K562 (cell line): Measurements from ENCODE around the gene CCDC106. TPM values are rescaled to one million over a fixed set of nuclear protein-coding genes. Genes with fewer than 3 reads are reported as not detected.

Source experiments
- ARID1B ChIP-seq: fragments of 450-650 bp; IDR thresholded peaks from 2 replicates; pipeline ENCODE4 v1.6.1; 2016; ENCODE audit warnings: antibody characterized with exemption, mild to moderate bottlenecking, inconsistent platforms
- ELF4 ChIP-seq: fragments of 450-650 bp; formaldehyde crosslinking; IDR thresholded peaks from 2 replicates; pipeline ENCODE4 v1.4.0; 2022; ENCODE audit warnings: missing genetic modification characterization
- JUNB ChIP-seq: fragments of 450-650 bp; formaldehyde crosslinking; conservative IDR thresholded peaks from 2 replicates; pipeline ENCODE4 v1.4.0; 2020; ENCODE audit warnings: mild to moderate bottlenecking
- ZSCAN32 ChIP-seq: fragments of 450-650 bp; formaldehyde crosslinking; IDR thresholded peaks from 2 replicates; pipeline ENCODE4 v1.4.0; 2020; ENCODE audit warnings: mild to moderate bottlenecking, moderate library complexity
- polyA plus RNA-seq, 8 experiments: library from polyadenylated mRNA; depleted of rRNA in 4 of 8; stranded (reverse) in 5 of 8; unstranded in 3 of 8; fragments of >200 nt; fragmentation: Nextera tagmentation in 2 of 8; fragmentation: Illumina TruSeq in 1 of 8; extraction: Ambion mirVana in 2 of 8; extraction: Trizol in 1 of 8; gene quantifications; 2 replicates each; pipeline versions ENCODE4 v1.2.1 to v1.2.3, GENCODE V29; 2011 to 2014; ENCODE audit warnings: inconsistent platforms in 1 of 8, missing spikeins in 1 of 8
- total RNA-seq, 7 experiments: library from RNA; depleted of rRNA in 6 of 7; stranded (reverse); fragments of >200 nt in 6 of 7; fragmentation: Illumina TruSeq in 2 of 7; extraction: Trizol in 2 of 7; gene quantifications; 2 replicates each; pipeline versions ENCODE4 v1.2.1 to v1.2.3, GENCODE V29; 2011 to 2021; ENCODE audit warnings: low replicate concordance in 1 of 7
- TF ChIP-seq, protein P1 (sequence below): fragments of 450-650 bp; IDR thresholded peaks from 2 replicates; pipeline ENCODE4 v1.6.1; 2016; ENCODE audit warnings: mild to moderate bottlenecking, moderate library complexity
- TF ChIP-seq, protein P2 (sequence below): fragments of 250-450 bp; sonication (Bioruptor Pico); IDR thresholded peaks from 2 replicates; pipeline ENCODE4 v1.8.0; 2022; ENCODE audit warnings: inconsistent platforms
- TF ChIP-seq, protein P3 (sequence below): sonication (generic); formaldehyde crosslinking; IDR thresholded peaks from 2 replicates; pipeline ENCODE4 v1.8.0; 2023; ENCODE audit warnings: missing genetic modification reagents, mild to moderate bottlenecking, borderline replicate concordance
- TF ChIP-seq, protein P4 (sequence below), 2 experiments: fragments of 250-450 bp in 1 of 2; fragments of 450-650 bp in 1 of 2; sonication (Bioruptor Pico) in 1 of 2; IDR thresholded peaks; 2 replicates each; pipeline versions ENCODE4 v1.6.1 to v1.8.0; 2016 to 2021; ENCODE audit warnings: mild to moderate bottlenecking in 2 of 2, moderate library complexity in 2 of 2, missing compliant biosample characterization in 1 of 2, missing genetic modification characterization in 1 of 2

Gene CCDC106
- total and polyA plus RNA-seq, 9 of the 15 experiments (the other 6 are each of a cell fraction or from before 2014, with no cell fraction given), result 0.10 to 27.5 (median 15.0) TPM; not detected in 1

DNA sequence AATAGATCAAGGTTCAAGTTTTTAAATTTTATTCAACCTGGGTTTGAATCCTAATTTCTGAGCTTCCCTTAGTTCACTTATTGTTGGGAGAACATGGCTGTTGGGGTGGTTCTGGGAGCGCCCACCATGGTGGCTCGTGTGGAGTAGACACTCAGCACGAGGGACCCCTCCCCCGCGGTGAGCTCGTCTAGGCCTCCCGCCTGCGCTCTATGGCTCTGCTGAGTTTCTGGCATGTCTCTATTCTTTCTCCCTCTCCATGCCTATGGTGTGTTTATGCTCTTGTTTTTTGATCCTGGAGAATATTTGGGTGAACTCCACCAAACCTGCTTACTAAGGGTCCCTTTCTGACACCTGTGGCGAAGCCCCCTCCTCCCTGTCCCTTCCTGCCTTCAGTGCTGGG is 25.5 kb downstream of the CCDC106 start (continued):
- TF ChIP-seq, protein P1, sequence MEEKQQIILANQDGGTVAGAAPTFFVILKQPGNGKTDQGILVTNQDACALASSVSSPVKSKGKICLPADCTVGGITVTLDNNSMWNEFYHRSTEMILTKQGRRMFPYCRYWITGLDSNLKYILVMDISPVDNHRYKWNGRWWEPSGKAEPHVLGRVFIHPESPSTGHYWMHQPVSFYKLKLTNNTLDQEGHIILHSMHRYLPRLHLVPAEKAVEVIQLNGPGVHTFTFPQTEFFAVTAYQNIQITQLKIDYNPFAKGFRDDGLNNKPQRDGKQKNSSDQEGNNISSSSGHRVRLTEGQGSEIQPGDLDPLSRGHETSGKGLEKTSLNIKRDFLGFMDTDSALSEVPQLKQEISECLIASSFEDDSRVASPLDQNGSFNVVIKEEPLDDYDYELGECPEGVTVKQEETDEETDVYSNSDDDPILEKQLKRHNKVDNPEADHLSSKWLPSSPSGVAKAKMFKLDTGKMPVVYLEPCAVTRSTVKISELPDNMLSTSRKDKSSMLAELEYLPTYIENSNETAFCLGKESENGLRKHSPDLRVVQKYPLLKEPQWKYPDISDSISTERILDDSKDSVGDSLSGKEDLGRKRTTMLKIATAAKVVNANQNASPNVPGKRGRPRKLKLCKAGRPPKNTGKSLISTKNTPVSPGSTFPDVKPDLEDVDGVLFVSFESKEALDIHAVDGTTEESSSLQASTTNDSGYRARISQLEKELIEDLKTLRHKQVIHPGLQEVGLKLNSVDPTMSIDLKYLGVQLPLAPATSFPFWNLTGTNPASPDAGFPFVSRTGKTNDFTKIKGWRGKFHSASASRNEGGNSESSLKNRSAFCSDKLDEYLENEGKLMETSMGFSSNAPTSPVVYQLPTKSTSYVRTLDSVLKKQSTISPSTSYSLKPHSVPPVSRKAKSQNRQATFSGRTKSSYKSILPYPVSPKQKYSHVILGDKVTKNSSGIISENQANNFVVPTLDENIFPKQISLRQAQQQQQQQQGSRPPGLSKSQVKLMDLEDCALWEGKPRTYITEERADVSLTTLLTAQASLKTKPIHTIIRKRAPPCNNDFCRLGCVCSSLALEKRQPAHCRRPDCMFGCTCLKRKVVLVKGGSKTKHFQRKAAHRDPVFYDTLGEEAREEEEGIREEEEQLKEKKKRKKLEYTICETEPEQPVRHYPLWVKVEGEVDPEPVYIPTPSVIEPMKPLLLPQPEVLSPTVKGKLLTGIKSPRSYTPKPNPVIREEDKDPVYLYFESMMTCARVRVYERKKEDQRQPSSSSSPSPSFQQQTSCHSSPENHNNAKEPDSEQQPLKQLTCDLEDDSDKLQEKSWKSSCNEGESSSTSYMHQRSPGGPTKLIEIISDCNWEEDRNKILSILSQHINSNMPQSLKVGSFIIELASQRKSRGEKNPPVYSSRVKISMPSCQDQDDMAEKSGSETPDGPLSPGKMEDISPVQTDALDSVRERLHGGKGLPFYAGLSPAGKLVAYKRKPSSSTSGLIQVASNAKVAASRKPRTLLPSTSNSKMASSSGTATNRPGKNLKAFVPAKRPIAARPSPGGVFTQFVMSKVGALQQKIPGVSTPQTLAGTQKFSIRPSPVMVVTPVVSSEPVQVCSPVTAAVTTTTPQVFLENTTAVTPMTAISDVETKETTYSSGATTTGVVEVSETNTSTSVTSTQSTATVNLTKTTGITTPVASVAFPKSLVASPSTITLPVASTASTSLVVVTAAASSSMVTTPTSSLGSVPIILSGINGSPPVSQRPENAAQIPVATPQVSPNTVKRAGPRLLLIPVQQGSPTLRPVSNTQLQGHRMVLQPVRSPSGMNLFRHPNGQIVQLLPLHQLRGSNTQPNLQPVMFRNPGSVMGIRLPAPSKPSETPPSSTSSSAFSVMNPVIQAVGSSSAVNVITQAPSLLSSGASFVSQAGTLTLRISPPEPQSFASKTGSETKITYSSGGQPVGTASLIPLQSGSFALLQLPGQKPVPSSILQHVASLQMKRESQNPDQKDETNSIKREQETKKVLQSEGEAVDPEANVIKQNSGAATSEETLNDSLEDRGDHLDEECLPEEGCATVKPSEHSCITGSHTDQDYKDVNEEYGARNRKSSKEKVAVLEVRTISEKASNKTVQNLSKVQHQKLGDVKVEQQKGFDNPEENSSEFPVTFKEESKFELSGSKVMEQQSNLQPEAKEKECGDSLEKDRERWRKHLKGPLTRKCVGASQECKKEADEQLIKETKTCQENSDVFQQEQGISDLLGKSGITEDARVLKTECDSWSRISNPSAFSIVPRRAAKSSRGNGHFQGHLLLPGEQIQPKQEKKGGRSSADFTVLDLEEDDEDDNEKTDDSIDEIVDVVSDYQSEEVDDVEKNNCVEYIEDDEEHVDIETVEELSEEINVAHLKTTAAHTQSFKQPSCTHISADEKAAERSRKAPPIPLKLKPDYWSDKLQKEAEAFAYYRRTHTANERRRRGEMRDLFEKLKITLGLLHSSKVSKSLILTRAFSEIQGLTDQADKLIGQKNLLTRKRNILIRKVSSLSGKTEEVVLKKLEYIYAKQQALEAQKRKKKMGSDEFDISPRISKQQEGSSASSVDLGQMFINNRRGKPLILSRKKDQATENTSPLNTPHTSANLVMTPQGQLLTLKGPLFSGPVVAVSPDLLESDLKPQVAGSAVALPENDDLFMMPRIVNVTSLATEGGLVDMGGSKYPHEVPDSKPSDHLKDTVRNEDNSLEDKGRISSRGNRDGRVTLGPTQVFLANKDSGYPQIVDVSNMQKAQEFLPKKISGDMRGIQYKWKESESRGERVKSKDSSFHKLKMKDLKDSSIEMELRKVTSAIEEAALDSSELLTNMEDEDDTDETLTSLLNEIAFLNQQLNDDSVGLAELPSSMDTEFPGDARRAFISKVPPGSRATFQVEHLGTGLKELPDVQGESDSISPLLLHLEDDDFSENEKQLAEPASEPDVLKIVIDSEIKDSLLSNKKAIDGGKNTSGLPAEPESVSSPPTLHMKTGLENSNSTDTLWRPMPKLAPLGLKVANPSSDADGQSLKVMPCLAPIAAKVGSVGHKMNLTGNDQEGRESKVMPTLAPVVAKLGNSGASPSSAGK, result peak; percentile 91
- TF ChIP-seq ARID1B, result no peak
- TF ChIP-seq, protein P2, sequence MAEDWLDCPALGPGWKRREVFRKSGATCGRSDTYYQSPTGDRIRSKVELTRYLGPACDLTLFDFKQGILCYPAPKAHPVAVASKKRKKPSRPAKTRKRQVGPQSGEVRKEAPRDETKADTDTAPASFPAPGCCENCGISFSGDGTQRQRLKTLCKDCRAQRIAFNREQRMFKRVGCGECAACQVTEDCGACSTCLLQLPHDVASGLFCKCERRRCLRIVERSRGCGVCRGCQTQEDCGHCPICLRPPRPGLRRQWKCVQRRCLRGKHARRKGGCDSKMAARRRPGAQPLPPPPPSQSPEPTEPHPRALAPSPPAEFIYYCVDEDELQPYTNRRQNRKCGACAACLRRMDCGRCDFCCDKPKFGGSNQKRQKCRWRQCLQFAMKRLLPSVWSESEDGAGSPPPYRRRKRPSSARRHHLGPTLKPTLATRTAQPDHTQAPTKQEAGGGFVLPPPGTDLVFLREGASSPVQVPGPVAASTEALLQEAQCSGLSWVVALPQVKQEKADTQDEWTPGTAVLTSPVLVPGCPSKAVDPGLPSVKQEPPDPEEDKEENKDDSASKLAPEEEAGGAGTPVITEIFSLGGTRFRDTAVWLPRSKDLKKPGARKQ (CRISPR knock-in tag), result no peak
- no peak for TF ChIP-seq JUNB (CRISPR knock-in tag)
- TF ChIP-seq, protein P3, sequence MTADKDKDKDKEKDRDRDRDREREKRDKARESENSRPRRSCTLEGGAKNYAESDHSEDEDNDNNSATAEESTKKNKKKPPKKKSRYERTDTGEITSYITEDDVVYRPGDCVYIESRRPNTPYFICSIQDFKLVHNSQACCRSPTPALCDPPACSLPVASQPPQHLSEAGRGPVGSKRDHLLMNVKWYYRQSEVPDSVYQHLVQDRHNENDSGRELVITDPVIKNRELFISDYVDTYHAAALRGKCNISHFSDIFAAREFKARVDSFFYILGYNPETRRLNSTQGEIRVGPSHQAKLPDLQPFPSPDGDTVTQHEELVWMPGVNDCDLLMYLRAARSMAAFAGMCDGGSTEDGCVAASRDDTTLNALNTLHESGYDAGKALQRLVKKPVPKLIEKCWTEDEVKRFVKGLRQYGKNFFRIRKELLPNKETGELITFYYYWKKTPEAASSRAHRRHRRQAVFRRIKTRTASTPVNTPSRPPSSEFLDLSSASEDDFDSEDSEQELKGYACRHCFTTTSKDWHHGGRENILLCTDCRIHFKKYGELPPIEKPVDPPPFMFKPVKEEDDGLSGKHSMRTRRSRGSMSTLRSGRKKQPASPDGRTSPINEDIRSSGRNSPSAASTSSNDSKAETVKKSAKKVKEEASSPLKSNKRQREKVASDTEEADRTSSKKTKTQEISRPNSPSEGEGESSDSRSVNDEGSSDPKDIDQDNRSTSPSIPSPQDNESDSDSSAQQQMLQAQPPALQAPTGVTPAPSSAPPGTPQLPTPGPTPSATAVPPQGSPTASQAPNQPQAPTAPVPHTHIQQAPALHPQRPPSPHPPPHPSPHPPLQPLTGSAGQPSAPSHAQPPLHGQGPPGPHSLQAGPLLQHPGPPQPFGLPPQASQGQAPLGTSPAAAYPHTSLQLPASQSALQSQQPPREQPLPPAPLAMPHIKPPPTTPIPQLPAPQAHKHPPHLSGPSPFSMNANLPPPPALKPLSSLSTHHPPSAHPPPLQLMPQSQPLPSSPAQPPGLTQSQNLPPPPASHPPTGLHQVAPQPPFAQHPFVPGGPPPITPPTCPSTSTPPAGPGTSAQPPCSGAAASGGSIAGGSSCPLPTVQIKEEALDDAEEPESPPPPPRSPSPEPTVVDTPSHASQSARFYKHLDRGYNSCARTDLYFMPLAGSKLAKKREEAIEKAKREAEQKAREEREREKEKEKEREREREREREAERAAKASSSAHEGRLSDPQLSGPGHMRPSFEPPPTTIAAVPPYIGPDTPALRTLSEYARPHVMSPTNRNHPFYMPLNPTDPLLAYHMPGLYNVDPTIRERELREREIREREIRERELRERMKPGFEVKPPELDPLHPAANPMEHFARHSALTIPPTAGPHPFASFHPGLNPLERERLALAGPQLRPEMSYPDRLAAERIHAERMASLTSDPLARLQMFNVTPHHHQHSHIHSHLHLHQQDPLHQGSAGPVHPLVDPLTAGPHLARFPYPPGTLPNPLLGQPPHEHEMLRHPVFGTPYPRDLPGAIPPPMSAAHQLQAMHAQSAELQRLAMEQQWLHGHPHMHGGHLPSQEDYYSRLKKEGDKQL, result no peak
- TF ChIP-seq, protein P4, sequence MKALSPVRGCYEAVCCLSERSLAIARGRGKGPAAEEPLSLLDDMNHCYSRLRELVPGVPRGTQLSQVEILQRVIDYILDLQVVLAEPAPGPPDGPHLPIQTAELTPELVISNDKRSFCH (CRISPR knock-in tag; IDR thresholded peaks at IDR 0.05), result no peak
- TF ChIP-seq, protein P4 (tag; IDR thresholded peaks at IDR 0.05), result no peak
- no peak for TF ChIP-seq ELF4 (CRISPR knock-in tag)
- no peak for TF ChIP-seq ZSCAN32 (CRISPR knock-in tag)
